Activated gamma-delta T cell treated with Interleukin-2 at 50 U/mL for 16 hours (primary cell): ENCODE measurements around the gene EIF4B.
A peak's percentile ranks its signal among the peaks of the same experiment; 100 is the strongest.
"Not testable (repeated sequence)": the region's sequence is repeated elsewhere in the genome, so short reads cannot be mapped to it uniquely, and the experiment has no call there.

ENCODE experiments used
- DNase-seq: peaks from one replicate; pipeline ENCODE4 v3.0.0-alpha.2; 2020

EIF4B gene

DNA sequence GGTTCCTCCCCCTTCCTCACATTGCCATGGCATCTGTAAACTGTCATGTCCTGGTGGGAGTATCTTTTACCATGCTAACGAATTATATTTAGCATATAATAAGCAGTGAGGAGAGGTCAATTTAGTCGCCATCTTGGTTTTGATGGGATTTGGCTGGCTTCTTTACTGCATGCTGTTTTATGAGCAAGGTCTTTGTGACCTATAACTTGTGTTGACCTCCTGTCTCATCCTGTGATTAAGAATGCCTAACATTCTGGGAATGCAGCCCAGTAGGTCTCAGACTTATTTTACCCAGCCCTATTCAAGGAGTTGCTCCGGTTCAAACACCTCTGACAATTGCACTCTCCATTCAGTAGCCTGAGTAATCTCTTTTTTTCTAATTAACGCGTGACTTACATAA is 2.1 kb upstream of the EIF4B start:
- DNase-seq = no peak

DNA sequence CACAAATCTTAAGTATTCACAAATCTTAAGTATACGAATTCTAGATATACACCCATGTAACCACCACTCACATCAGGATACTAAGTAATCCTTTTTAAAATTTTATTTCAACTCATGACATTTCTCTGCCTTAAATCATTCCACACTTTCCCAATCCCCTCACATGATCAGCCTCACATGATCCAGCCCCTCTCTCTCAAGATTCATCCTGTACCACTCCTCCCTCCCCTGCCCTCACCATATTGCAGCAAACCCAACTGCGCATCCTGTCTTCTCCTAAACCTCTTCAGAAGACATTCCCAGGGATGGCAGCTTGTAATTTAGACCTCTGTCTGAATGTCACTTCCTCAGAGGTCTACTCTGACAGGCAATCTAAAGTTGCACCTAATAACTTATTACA is 1.7 kb upstream of the EIF4B start:
- DNase-seq = no peak

DNA sequence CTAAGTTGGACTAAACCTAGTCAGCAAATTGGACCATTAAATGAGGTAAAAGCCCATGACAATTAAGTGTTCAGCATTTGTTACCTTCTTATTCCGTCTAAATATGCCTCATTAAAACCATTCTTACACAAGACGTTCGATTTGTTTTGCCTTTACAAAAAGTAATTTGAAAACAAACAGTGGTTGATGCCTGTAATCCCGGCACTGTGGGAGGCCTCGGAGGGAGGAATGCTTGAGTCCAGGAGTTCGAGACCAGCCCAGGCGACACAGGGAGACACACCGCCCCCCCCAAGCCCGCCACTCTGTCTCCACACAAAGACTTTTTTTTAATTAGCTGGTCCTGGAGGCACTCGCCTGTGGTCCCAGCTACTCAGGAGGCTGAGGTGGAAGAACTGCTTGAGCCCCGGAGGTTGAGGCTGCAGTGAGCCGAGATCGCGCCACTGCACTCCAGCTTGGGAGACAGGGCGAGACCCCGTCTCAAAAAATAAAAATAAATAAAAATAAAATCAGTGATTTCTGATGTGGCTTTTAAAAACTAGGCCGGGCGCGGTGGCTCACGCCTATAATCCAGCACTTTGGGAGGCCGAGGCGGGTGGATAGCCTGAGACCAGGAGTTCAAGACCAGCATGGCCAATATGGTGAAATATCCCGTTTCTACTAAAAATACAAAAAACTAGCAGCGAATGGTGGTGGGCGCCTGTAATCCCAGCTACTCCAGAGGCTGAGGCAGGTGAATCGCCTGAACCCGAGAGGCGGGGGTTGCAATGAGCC is 856 bp upstream of the EIF4B start:
- no peak for DNase-seq

DNA sequence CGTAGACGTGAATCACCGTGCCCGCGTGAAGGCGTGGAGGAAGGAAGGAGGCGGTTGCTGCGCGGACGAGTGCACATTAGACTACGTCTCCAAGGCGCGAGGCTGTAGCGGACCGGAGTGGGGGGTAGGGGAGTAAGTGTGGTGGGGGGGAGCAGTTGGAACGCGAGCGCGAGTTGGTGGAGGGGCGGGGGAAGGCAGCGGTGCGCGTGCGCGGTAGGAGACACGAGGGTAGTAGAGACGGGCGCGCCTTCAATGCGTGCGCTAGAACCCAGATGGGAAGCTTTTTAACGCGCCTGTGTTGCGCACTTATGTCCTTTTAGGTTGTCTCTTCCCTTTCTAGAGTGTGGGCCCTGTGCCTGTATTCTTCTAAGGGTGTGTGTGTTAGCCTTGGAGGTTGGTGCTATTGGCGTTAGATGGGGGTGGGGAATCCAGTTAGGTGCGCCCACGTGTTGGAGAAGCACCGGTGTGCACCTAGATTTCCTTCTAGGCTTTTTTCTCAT is 604 bp downstream of the EIF4B start:
- DNase-seq = peak; percentile 72

DNA sequence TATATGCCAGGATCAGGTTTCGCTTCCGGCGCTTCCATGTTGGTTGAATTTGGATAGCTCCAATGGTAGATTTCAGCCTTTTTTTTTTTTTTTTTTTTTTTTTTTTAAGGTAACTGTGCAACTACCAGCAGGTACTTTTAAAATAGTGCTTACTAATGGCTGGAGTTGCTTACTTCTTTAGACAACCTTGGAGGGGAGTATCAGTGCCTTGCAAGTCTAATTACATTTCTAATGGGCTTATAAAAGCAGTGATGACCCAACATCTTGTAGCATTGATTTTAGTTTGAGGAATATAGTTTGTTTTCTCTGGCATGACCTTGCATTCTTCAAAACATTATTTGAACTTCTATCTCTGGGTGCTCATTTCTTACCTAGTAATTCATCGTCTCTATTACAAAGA is 1.1 kb downstream of the EIF4B start:
- DNase-seq = no peak

DNA sequence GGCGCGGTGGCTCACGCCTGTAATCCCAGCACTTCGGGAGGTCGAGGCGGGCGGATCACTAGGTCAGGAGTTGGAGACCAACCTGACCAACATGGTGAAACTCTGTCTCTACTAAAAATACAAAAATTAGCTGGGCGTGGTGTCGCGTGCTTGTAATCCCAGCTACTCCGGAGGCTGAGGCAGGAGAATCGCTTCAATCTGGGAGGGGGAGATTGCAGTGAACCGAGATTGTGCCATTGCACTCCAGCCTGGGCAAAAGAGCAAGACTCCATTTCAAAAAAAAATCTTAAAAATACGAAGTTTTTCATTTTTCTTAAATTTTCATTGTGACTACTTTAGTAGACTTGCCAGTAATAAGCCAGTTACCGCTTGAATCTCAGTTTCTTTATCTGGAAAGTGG is 2.5 kb downstream of the EIF4B start:
- DNase-seq = not testable (repeated sequence)

DNA sequence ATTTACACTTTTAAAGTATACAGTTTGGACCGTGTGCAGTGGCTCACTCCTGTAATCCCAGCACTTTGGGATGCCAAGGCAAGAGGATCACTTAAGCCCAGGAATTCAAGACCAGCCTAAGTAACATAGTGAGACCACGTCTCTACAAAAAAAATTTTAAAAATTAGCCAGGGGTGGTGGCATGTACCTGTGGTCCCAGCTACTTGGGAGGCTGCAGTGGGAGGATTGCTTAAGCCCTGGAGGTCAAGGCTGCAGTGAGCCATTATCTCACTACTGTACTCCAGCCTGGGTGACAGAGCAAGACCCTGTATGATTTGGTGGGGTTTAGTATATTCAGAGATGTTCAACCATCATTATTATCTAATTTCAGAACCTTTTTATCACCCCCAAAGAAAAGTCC is 4.7 kb downstream of the EIF4B start:
- DNase-seq = no peak

DNA sequence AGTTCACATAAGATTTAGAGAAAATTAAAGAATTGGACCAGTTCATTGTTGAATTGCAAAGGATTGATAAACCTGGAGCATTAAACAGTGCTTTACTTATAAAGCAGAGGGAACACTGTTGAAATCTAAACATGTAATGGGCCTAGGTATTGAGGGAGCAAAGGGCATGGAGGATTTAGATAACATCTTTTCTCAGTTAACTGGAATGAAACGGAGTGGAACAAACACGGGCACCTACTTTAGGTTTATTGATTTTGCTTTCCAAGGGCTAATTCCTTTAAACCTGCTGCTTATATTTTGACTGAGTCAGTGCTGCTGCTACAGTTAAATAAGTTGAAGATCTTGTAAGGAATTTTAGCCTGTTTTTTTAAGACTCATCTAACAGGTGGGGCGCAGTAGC is 5.6 kb downstream of the EIF4B start:
- no peak for DNase-seq

DNA sequence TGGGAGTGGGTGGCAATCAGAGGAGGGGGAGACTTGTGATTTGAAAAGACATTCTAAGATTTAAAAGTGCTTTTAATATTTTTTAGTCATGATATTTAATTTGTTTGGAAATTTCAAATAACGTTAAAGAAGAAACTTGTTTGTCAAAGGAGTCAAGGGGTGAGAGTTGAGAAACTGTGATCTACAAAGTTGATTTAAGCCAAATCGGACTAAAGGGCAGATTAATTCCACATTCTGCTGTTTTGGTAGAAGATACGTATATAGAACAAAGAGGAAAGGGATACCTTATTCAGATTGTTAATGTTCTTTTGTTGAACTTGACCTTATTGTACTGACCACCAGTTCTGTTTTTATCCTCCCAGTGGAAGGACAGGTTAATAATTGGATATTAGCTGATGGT is 6.7 kb downstream of the EIF4B start:
- no peak for DNase-seq

DNA sequence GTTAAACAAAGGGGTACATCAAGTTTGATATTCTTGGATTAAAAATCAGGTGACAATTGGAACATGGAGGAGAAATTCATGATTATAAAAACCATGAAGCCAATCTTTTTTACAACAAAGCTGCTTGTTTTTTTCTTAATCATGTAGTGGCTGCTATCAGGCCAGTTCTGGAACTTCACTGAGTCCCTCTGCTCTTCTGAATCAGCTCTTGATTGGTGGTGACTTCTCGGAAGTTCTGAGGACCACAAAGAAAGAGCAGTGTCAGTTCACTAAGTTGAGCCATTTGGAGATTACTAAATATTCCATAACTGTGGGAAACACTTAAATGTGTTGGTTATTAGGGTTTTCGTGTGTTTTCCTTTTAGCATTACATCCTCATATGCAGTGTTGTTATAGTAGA is 8.5 kb downstream of the EIF4B start:
- DNase-seq = no peak

DNA sequence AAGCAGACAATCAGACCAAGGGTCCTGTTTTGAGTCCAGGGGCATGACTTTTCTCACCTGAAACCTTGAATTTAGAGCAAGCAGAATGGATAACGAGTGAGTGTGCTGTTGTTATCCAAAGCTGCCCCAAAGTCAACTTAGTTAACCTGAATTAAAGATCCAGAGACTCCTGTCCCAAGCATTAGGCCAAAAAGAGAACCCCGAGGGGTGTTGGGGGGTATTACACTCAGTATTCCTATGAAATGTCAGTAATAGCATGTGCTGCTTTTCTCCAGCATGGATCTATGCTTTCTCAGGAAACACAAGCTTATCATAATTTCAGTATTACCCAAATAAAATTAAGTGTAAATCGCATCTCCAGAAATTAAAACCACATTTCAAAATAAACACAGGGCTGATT is 19.0 kb downstream of the EIF4B start:
- no peak for DNase-seq

DNA sequence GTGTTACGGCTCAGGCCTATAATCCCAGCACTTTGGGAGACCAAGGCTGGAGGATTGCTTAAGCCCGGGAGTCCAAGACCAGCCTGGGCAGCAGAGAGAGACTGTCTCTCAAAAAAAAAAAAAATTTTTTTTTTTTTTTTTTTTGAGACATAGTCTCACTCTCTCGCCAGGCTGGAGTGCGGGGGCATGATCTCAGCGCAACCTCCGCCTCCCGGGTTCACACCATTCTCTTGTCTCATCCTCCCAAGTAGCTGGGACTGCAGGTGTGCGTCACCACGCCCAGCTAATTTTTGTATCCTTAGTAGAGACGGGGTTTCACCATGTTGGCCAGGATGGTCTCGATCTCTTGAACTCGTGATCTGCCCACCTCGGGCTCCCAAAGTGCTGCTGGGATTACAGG is 20.8 kb downstream of the EIF4B start:
- DNase-seq = not testable (repeated sequence)

DNA sequence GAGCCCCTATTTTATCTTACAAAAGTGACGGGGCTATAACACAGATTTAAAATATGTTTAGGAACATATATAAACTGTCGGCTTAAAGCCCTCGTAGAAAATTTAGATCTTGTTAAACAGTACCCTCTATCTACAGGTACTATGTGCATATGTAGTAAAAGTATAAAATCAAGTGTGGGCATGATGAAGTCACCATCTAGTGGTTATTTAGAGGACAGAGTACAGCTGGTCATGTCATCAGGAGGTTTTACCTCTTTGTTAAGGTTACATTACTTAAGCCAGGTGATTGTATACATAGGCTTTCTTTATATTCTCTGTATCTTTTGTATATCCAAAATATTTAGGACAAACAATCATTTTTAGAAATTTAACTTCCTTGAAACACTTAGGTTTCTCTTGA is 25.4 kb downstream of the EIF4B start:
- no peak for DNase-seq

DNA sequence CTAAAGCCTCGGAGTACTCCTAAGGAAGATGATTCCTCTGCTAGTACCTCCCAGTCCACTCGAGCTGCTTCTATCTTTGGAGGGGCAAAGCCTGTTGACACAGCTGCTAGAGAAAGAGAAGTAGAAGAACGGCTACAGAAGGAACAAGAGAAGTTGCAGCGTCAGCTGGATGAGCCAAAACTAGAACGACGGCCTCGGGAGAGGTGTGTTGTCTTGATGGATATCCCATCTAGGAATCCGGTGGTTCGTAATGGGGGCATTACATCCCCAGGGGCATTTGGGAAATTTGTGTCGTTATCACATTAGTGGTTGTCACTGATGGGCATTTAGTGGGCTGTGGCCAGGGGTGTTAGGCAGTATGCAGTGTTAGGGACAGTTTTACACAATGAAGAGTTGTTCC is 27.6 kb downstream of the EIF4B start:
- DNase-seq = not testable (repeated sequence)

DNA sequence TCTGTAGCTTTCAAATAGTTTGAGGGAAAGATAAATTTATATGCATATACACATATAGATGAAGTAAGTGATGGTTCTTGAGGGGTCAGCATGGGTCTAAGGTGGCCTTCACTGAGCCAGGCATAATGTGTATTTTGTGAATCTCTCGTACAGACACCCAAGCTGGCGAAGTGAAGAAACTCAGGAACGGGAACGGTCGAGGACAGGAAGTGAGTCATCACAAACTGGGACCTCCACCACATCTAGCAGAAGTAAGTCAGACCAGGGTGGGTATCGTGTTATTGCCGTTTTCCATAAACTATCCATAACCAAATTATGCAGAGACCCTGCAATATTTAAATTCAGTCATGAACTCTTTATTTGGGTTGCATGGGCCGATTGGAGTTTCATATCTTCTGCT is 28.2 kb downstream of the EIF4B start:
- DNase-seq = no peak

DNA sequence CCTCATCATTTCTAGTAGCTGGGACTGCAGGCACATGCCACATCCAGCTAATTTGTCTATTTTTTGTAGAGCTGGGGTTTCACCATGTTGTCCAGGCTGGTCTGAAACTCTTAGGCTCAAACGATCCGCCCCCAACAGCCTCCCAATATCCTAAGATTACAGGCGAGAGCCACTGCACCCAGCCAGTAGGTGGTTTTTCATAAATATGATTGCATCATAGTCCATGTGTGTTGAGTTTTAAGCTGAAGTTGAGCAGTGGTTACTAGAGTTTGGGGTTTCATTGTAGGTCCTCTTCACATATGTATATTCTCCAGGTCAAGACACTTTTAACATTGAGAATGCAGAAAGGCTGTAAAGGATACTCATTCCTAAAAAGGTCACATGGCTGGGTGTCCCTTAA is 30.5 kb downstream of the EIF4B start:
- DNase-seq = no peak

DNA sequence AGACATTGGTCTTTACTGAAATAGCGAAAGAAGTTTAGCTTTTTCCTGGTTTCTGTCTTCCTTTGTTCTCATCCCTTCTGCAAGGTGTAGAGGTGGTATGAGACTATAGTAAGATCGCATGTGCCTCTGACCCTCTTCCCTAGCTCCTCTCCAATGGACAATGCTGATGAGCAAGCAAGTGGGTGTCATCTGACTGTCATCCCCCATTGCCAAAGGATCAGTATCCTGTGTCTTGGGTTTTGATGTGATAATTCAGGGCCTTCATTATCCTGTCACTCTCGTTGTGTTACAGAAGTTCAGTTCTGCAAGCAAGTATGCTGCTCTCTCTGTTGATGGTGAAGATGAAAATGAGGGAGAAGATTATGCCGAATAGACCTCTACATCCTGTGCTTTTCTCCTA is 33.6 kb downstream of the EIF4B start:
- no peak for DNase-seq

DNA sequence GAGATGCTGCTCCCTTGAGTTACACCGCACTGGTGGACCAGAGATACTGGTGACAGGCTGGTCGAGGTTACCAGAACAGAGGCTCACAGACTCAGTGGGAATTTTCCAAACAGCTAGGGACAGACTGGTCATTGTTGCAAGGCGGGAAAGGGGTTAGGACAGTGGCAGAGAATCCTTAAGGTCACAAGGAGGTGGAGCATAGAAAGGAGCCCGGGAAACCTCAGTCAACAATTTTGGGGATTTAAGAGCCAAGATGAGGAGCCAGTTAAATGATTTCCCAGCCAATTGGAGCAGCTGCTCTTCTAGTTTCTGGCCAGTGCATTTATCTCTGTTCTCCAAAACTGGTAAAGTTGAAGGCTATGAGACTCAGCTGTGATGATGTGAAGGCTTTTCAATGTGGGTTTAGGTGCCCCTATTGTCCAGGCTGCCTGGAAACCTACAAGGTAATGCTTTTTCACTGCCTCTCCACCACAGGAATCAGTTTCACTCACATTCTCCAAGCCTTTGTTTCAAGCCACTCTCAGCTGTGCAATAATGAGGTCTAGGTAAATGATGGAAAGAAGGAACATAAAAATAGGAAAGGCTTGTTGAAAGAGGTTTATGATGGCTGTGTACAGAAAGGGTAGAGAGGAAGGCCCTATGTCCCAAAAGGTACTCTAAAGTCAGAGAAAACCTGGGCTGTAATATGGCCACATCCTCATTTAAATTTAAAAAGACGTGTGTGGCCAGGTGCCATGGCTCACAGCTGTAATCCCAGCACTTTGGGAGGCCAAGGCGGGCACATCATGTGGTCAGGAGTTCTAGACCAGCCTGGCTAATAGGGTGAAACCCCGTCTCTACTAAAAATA is 36.6 kb downstream of the EIF4B start:
- no peak for DNase-seq

DNA sequence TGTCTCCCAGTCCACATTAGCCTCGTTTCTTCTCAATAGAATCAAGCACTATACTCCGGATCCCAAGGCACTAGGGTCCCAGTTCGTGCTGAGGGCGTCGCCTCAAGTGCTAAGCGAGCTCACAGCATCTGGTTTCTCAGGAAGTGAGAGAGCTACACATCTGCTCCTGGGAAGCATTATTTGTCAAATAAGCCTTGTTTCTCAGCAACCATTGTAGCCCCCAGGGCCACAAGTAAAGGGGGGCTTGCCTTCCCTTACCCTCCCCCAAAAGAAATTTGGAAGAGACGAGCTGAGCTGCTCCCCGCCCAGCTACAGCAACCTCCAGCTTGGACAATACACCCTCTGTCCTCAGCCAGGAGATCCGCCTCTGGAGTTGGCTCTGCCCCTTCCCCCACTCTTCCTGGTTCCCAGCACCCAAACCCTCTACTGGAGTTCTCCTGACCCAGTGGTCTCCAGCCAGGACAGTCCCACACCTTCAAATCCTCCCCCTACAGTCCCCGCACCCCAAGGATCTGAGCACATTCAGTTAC is 37.9 kb downstream of the EIF4B start:
- no peak for DNase-seq

DNA sequence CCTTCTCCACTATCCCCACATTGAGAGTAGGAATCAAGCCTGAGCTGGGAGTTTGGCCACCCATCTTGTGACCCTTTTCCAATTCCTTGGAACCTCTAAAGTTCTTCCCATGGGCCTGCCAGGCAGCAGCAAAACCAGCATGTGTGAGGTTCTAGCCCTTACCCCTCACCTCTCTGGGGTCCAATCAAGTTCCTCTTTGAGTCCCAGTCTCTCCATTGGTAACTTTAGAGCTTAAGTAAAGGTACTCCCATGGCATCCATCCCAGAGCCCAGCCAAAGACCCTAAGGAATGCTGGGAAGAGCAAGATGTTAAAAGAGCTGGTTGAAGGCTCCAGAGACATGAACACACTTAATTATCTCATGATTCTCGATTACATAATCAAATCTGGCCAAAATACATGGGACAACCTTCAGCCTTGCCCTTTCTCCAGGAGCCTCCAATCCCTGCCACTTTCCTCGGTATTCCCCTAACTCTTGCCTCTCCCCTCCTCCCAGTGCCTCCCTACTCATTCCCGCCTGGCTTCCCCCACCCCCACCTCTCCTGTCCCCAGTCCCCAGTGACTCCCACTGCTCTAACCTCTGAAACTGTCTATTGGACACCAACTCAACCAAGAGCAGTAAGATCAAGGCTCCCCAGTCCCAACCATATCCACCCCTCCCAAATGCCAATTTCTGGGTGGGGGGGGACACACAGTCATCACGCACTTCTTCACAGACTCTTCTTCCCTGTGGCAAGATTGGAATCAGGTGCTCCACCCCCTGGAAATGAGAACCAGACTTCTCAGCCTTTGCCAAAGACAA is 38.8 kb downstream of the EIF4B start:
- DNase-seq = no peak

DNA sequence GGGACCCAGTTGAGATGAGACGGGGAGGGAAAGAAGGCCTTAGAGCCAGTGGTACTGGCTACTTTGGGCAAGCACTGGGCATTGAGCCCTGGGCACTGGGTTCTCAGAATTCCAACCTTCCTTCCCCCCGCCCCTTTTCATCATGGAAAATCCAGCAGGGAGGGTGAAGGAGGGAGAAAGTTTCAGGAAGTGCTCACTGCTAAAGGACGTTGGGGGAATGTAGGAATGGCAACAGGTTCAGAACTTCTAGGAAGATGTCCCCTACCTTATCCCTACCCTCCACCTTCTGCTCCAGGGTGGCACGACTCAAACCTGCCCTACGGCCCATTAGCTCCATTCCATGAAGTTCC is 39.4 kb downstream of the EIF4B start:
- DNase-seq = no peak

DNA sequence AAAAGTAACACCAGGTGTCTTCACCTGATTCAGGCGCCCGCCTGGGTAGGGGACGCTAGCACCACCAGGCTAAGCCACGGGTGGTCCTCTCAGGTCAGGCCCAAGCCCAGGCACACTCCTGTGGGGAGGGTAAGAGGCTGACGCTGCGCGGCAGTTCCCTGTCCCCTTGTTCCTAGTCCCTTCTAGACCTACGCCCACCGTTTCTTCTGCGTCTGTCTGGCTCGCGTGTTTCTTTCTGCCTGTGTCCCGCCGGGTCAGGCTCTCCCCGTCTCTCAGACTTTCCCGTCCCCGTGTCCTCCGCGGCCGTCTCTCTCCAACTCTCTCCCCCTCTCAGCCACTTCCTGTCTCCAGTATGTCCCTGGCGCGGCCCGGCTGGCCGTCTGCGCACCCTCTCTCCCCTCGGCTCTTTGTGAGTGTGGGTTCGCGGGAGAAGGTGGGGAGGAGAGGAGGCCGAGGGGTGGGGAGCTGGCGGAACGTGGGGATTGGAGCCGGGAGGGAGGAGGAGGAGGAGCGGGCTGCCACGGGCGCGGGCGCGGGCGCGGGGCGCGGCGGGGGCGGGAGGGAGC is 40.5 kb downstream of the EIF4B start:
- DNase-seq = no peak
